Lower leg skin (tissue), 4 donors: ENCODE results near the gene VPS13A. TPM values are rescaled to one million over a fixed set of nuclear protein-coding genes. Genes with fewer than 3 reads are reported as not detected.

Source experiments
- DNase-seq, 2 donors: peaks; one replicate each; pipeline ENCODE4 v3.0.0-alpha.2; 2019; ENCODE audit warnings: low spot score in 2 of 2
- H3K4me3 ChIP-seq: fragments of 200-600 bp; sonication (generic); 2 replicates; pipeline ENCODE4 v1.5.1; 2017; ENCODE audit warnings: mild to moderate bottlenecking, low read depth; ENCODE audit not compliant: poor library complexity, severe bottlenecking
- CTCF ChIP-seq, 3 donors: fragments of 450-650 bp; IDR thresholded peaks; one replicate each; pipeline ENCODE4 v1.5.1; 2016; ENCODE audit warnings: antibody characterized with exemption in 3 of 3, mild to moderate bottlenecking in 3 of 3, moderate library complexity in 2 of 3
- POLR2A ChIP-seq, 2 donors: fragments of 450-650 bp; IDR thresholded peaks; one replicate each; pipeline ENCODE4 v1.6.1; 2016 to 2017; ENCODE audit warnings: antibody characterized with exemption in 2 of 2, mild to moderate bottlenecking in 1 of 2, moderate library complexity in 1 of 2
- WGBS, 2 donors: methylation state at CpG; one replicate each; pipeline ENCODE4 v1.1.5; 2018; 5-methylcytosine and 5-hydroxymethylcytosine counted together
- intact Hi-C: fragments of 100-400 bp; cut with DNase I; formaldehyde crosslinking; loops from one replicate; pipeline ENCODE4 v1.15.0; 2023; ENCODE audit warnings: low total_unique reads
- total RNA-seq, 4 donors: library from RNA; depleted of rRNA; stranded (reverse); fragments of >200 nt; gene quantifications; one replicate each; pipeline ENCODE4 v1.1.0, GENCODE V29; 2016

VPS13A gene
- total RNA-seq, 4 donors from 2014 or later: 27.0 to 48.1 (median 32.5) TPM

- DNase-seq: no peak
- no peak overlapping the region for H3K4me3 ChIP-seq
- no peak for TF ChIP-seq POLR2A (IDR thresholded peaks at IDR 0.05)
- TF ChIP-seq CTCF (IDR thresholded peaks at IDR 0.05): no peak
- WGBS, 2 donors: 70 to 83% methylated on average over 2 of the region's 2 CpGs
- intact Hi-C loops: loop anchor here (10.0 kb wide), 1 partner anchor 335 kb away; no protein-coding TSS in a partner anchor
Measured at GRCh38 chr9:77149879-77150278, 27.5 kb upstream of the VPS13A start.

GRCh38 chr9:77152289-77152688, 25.0 kb upstream of the VPS13A start:
- no peak for DNase-seq
- intact Hi-C loops: loop anchor here (10.0 kb wide), 1 partner anchor 337 kb away; no protein-coding TSS in a partner anchor
- WGBS, 2 donors: 64% methylated on average over 1 of the region's 1 CpG

GRCh38 chr9:77156646-77157371, 20.5 kb upstream of the VPS13A start:
- intact Hi-C loops: loop anchor here (10.0 kb wide), 1 partner anchor 342 kb away; no protein-coding TSS in a partner anchor
- 54 to 55% methylated on average over 2 of the region's 2 CpGs for WGBS, 2 donors
- H3K4me3 ChIP-seq: no peak overlapping the region
- no peak for TF ChIP-seq POLR2A (IDR thresholded peaks at IDR 0.05)
- DNase-seq: no peak

More at GRCh38 chr9:77152289-77152688, 25.0 kb upstream of the VPS13A start:
- no peak for TF ChIP-seq POLR2A (IDR thresholded peaks at IDR 0.05)
- TF ChIP-seq CTCF (IDR thresholded peaks at IDR 0.05): no peak
- H3K4me3 ChIP-seq: no peak overlapping the region

GRCh38 chr9:77158772-77159513, 18.4 kb upstream of the VPS13A start:
- 48 to 49% methylated on average over 6 of the region's 6 CpGs for WGBS, 2 donors
- intact Hi-C loops: loop anchor here (10.0 kb wide), 1 partner anchor 344 kb away; no protein-coding TSS in a partner anchor
- H3K4me3 ChIP-seq: no peak overlapping the region
- TF ChIP-seq CTCF (IDR thresholded peaks at IDR 0.05) (no peak), POLR2A (IDR thresholded peaks at IDR 0.05) (no peak)
- no peak for DNase-seq

GRCh38 chr9:77161191-77161590, 16.1 kb upstream of the VPS13A start:
- WGBS, 2 donors: 84 to 98% methylated on average over 3 of the region's 3 CpGs
- no peak overlapping the region for H3K4me3 ChIP-seq
- intact Hi-C loops: no loop called here
- DNase-seq: no peak
- TF ChIP-seq CTCF (IDR thresholded peaks at IDR 0.05) (no peak), POLR2A (IDR thresholded peaks at IDR 0.05) (no peak)

- H3K4me3 ChIP-seq: no peak overlapping the region
- TF ChIP-seq CTCF (IDR thresholded peaks at IDR 0.05) (no peak), POLR2A (IDR thresholded peaks at IDR 0.05) (no peak)
- WGBS, 2 donors: 76 to 91% methylated on average over 1 of the region's 1 CpG
- no peak for DNase-seq
- intact Hi-C loops: no loop called here
Measured at GRCh38 chr9:77161966-77162365, 15.4 kb upstream of the VPS13A start.
